NCI-H2171 treated with DMSO at 0.1 percent for 48 hours (cell line): ENCODE measurements around the gene IL17RA.

Source experiments
- DNase-seq: peaks from one replicate; lab custom pipeline; 2025; lab: John Stamatoyannopoulos, UW

Gene IL17RA

GRCh38 chr22:17106161-17106784 lies 21.5 kb downstream of the IL17RA start:
- no peak for DNase-seq

DNA sequence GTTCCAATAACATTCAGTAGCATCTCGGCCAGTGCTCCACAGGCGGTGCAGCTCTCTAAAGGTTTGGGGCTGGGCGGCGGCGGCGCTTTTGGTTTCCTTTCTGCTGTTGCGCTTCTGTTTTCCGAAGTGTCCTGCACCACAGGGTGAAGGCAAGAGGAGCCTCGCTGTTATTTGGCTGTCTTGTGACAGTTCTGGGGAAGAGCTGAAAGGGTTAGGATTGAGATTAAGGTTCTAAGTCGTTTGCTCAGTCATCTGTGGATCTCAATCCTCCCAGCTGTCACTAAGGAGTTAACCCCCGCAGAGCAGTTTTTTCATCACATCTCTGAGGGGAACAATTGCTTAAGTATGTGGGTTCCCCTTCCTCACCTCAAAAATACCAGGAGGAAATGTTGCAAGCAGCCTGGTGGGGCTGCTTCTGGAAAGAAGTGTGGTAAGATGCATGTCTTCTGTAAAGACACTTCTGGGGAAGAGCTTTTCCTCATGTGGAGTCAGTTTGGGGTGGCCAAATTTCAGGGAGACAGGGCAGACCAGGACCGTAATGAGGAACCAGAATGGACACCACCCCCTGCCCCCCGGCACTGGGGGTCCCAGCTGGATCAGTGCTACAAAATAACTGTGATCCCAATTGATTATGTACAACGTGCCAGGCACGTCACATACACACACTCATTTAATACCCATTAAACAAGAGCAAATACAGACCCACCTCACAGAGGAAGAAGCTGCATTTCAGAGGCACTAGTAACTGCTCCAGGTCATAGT lies 22.2 kb downstream of the IL17RA start:
- DNase-seq = no peak

GRCh38 chr22:17107547-17107810 lies 22.7 kb downstream of the IL17RA start:
- DNase-seq = no peak

DNA sequence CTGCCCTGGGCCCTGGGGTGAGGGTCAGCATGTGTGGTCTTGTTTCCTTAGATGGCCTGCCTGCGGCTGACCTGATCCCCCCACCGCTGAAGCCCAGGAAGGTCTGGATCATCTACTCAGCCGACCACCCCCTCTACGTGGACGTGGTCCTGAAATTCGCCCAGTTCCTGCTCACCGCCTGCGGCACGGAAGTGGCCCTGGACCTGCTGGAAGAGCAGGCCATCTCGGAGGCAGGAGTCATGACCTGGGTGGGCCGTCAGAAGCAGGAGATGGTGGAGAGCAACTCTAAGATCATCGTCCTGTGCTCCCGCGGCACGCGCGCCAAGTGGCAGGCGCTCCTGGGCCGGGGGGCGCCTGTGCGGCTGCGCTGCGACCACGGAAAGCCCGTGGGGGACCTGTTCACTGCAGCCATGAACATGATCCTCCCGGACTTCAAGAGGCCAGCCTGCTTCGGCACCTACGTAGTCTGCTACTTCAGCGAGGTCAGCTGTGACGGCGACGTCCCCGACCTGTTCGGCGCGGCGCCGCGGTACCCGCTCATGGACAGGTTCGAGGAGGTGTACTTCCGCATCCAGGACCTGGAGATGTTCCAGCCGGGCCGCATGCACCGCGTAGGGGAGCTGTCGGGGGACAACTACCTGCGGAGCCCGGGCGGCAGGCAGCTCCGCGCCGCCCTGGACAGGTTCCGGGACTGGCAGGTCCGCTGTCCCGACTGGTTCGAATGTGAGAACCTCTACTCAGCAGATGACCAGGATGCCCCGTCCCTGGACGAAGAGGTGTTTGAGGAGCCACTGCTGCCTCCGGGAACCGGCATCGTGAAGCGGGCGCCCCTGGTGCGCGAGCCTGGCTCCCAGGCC lies 23.7 kb downstream of the IL17RA start:
- no peak for DNase-seq

DNA sequence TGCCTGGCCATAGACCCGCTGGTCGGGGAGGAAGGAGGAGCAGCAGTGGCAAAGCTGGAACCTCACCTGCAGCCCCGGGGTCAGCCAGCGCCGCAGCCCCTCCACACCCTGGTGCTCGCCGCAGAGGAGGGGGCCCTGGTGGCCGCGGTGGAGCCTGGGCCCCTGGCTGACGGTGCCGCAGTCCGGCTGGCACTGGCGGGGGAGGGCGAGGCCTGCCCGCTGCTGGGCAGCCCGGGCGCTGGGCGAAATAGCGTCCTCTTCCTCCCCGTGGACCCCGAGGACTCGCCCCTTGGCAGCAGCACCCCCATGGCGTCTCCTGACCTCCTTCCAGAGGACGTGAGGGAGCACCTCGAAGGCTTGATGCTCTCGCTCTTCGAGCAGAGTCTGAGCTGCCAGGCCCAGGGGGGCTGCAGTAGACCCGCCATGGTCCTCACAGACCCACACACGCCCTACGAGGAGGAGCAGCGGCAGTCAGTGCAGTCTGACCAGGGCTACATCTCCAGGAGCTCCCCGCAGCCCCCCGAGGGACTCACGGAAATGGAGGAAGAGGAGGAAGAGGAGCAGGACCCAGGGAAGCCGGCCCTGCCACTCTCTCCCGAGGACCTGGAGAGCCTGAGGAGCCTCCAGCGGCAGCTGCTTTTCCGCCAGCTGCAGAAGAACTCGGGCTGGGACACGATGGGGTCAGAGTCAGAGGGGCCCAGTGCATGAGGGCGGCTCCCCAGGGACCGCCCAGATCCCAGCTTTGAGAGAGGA lies 24.5 kb downstream of the IL17RA start:
- DNase-seq = no peak

DNA sequence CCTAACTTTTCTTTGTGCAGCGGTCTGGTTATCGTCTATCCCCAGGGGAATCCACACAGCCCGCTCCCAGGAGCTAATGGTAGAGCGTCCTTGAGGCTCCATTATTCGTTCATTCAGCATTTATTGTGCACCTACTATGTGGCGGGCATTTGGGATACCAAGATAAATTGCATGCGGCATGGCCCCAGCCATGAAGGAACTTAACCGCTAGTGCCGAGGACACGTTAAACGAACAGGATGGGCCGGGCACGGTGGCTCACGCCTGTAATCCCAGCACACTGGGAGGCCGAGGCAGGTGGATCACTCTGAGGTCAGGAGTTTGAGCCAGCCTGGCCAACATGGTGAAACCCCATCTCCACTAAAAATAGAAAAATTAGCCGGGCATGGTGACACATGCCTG lies 25.2 kb downstream of the IL17RA start:
- no peak for DNase-seq

- no peak for DNase-seq
These were observed 26.2 kb downstream of the IL17RA start for GRCh38 chr22:17110791-17111550.

- peak; percentile 14 for DNase-seq
These were observed 27.8 kb downstream of the IL17RA start for GRCh38 chr22:17112491-17113042.

DNA sequence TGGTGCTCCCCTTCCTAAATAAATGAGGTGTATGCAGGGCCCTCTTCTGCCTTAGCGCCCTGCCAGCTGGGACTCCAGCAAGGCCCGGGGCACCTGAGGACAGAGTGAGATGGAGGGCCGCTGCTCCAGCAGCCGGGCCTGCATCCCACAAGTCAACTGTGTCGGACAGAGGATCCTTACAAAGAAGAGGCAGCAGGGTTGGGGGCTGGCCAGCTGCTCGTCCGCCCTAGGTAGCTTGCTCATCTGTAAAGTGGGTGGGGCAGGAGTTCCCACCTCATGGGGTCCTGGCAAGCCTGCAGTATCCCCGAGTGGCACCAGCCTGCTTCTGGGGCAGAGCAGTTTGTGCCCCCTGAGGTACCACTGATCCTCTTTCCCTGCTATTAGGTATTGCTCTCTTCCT lies 28.8 kb downstream of the IL17RA start:
- no peak for DNase-seq

DNA sequence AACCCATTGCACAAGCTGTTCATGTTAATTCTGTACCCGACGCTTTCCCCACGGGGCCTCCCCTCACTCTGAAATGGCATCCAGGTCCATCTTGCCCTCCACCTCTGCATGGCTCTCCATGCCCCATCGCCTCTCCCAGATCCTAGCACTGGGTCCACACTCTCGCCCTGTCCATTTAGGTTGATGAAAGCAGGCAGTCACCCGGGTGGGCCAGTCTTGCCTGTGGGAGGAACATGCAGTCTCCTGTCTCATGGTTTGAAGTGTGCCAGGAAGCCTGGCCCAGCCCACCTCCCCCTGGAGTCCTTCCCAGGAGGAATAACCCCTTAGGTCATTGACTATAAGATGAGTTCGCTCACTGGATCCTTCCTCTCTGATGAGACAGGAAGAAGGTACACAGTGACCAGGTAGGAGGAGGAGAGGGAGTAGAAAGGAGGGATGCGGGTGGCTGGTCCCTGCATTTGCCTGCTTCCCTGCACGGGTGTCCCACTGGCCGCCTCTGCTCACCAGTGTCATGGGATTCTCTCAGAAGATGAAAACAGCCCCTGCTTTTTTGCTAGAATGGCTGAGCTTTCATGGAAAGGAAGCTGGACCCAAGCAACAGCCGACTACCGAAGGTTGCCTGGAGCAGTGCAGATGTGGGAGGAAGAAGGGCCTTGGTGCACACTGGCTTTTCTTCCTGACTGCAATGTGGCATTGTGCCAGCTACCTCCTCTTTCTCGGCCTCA lies 29.5 kb downstream of the IL17RA start:
- DNase-seq = no peak

DNA sequence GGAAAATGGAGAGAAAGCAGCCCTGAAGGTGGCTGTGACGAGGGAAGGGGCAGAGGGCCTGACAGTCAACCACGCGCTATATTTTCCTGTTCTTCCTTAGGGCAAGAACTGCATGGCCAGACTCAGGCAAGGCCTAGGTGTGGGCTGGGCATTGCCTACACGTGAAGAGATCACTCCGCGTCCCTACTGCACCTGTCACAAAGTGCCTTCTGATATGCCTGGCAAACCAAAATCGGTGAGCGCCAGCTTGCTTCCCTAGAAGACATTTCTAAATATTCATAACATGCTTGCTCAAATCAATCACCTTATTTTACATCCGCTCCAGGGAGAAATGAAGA lies 30.1 kb downstream of the IL17RA start:
- no peak for DNase-seq

- no peak for DNase-seq
These were observed 30.4 kb downstream of the IL17RA start for GRCh38 chr22:17115236-17115635.

DNA sequence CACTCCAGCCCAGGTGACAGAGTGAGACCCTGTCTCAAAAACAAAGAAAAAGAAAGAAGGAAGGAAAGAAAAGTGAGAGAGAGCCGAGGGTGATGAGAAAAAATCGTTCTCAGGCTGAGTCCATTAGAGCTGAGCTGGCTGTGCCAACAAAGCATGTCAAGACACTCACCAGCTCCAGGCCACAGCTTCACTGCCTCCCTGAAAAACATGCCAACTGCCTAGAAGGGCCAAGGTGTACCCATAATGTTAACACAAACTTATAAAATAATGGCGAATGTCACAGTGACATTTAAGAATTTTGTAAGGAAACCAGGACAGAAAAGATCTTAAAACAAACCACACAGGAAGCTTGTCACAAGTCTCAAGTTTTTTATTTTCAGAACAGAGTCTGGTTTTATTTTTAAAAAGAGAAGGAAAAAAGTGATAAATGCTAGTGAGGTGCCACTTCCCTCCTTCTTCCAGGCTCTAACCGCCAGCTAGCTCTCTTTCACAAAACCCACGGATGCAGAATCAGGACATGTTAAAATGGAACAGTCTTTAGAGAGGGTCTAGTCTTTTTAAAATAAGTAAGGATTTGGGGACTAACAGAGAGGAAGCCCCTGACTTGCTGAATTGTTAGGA lies 31.3 kb downstream of the IL17RA start:
- no peak for DNase-seq

DNA sequence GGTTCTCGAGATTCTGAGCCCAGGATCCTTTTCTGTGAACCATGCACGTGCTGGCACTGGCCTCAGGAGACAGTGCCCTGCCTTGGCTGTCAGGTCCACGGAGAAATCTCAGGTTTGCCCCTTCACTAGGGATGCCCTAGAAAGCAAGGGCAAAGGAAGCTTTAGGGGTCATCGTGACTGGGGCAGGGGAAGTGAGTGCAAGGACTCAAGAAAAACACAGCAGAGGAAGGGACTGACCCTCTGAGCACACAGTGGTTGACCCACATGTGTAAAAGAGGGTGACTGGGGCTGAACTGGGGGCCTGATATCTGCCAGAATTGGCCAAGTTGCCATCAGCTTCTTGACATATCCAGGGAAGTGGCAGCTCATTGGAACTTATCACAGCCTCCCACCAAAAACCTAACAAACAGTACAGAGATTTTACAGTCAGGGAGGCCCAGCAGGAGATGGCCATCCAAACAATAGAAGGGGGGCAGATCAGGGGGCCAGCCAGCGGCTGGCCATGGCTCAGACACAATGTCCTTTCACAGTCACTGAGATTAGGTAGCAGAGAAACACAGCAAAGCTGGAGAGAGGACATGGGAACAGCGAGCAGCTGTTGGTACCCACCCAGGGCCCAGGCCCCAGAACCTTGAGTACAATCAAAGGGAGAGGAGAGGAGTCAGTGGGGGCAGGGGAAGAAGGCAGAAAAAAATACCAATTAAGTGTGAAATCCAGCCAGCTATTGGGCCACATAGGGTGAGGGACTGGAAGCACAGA lies 32.0 kb downstream of the IL17RA start:
- no peak for DNase-seq

- no peak for DNase-seq
These were observed 32.6 kb downstream of the IL17RA start for GRCh38 chr22:17117400-17117799.

DNA sequence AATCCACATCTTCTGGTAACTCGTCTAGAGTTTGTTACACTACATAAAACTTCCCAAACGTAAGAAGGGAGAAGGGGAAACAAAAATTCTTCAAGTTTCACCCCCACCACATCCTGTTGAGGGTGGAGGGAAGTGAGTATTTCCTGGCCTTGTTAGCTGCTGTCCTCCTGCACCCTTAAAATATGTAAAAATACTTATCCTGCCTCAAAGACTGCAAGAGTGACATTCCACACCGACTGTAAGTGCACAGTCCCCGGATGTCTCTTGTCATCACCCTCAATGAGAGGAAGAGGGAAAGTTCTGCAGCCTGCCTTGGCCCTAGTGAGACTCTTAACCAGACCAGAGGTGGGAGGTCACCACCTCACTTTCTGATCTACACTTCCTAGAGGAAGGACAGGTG lies 33.1 kb downstream of the IL17RA start:
- no peak for DNase-seq

DNA sequence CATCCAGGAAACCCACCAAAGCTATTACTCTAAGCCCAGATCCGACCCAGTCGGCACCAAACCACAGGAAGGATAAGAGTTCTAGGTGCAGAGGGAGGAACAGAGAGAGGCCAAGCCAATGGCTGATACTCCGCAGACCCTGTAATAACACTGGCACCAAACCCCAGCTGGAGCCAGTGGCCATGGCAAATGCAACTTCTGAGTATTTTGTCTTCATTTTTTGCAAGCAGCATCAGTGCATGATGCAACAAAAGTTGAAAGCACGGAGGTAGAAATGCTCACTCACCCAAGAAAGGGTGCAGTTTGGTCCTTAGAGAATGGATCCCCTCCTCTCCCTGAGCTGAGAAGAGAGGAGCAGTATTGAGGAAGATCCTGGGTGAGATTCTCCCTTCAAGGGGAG lies 33.5 kb downstream of the IL17RA start:
- DNase-seq = no peak

DNA sequence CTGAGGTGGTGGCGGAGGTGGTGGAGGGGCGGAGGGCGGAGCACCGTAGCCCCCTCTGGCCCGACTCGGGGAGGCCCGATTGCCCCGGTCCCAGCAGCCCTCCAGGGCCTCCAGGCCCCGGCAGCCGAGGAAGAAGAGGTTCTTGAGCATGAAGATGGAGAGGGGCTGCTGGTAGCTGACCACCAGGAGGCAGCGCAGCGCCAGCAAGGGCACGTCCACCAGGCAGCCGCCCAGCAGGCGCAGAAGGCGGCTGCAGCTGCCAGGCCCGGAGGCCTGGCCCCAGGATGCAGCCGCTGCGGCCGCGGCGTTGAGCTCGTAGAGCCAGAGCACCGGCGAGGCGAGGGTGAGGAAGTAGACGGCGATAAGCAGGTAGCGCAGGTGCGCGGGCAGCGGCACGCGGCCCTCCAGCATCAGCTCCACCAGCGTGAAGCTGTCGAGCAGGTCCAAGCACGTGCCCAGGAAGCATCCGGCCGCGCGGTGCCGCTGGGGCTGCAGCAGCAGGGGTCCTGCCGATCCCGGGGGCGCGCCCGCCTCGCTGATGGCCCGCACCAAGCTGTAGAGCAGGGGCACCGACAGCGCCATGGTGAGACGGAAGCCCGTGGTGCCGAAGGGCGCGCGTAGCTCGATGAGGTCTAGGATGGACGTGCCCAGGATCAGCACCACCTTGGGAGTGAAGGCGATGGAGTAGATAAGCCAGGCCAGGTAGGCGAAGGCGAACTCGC lies 34.8 kb downstream of the IL17RA start:
- DNase-seq = no peak

GRCh38 chr22:17120281-17120680 lies 35.5 kb downstream of the IL17RA start:
- DNase-seq = no peak
